Measurements from ENCODE around the gene ANKRD2. TPM values are rescaled to one million over a fixed set of nuclear protein-coding genes. Genes with fewer than 3 reads are reported as not detected.

Gene ANKRD2
- total and polyA plus RNA-seq, 10 of the 15 experiments (the other 5 are each of a cell fraction or from before 2014, with no cell fraction given): 0.18 to 0.23 TPM; not detected in 8

GRCh38 chr10:97534746-97535367 is 37.7 kb upstream of the ANKRD2 start:
- Histone ChIP-seq H3K9me3 (replicated peaks; ENCODE audit: control insufficient read depth, insufficient read depth, low read length) (no peaks in the 10 kb centered on the region), H3K4me2 (ENCODE audit: control insufficient read depth, insufficient read depth) (no peak overlapping the region), H3K36me3 (ENCODE audit: control insufficient read depth in 2 of 2, insufficient read depth in 2 of 2, low read length in 1 of 2) (no peaks in the 10 kb centered on the region), H3K27ac (ENCODE audit: control insufficient read depth, insufficient read depth) (no peak overlapping the region), H3K4me3 (no peak overlapping the region), H3K27me3 (replicated peaks in 1 of 2; ENCODE audit: control insufficient read depth in 2 of 2, insufficient read depth in 2 of 2, low read length in 1 of 2) (no peaks in the 10 kb centered on the region), H3K9ac (ENCODE audit: control insufficient read depth, insufficient read depth, low read length) (no peak overlapping the region), H3K4me1 (ENCODE audit: control insufficient read depth, insufficient read depth, low read length) (no peaks in the 10 kb centered on the region), H2AFZ (ENCODE audit: control insufficient read depth, low read depth, low read length) (no peak overlapping the region), H3K79me2 (ENCODE audit: control insufficient read depth, insufficient read depth, low read length) (no peaks in the 10 kb centered on the region), H4K20me1 (ENCODE audit: control insufficient read depth, insufficient read depth) (no peaks in the 10 kb centered on the region)
- ChIA-PET SMC1A (ENCODE audit: uncharacterized antibody, unreplicated experiment) (interaction anchor here (0.7 to 1.8 kb wide), 7 partner anchors 16 to 74 kb away, joined by 3 to 7 read pairs (median 3); no protein-coding TSS in a partner anchor), CTCF (interaction anchor here (0.8 to 4.8 kb wide), 20 partner anchors 9 to 251 kb away, joined by 3 to 62 read pairs (median 3); partner anchors contain the start of gene AVPI1), POLR2A (no interaction called here), RAD21 (ENCODE audit: unreplicated experiment) (interaction anchor here (0.6 to 3.1 kb wide), 2 partner anchors 19 to 113 kb away, joined by 3 to 13 read pairs; no protein-coding TSS in a partner anchor)
- FAIRE-seq (peak; percentile 90), DNase-seq (ENCODE audit: low read depth, low spot score) (no peak), ATAC-seq (peak; percentile 98)
- in situ Hi-C loops (cut with MboI) (no loop called here), intact Hi-C loops (cut with micrococcal nuclease; ENCODE audit: unreplicated experiment) (loop anchor here (1.0 to 2.0 kb wide), 2 partner anchors 18 to 77 kb away; no protein-coding TSS in a partner anchor)
- BruUV-seq (replicated peaks): no TSS peak
- 49% methylated on average over 6 of the region's 6 CpGs for WGBS (ENCODE audit: insufficient coverage, insufficient replicate concordance, low lambda C conversion rate, missing lambda C conversion rate)
- TF ChIP-seq FOXK2 (IDR thresholded peaks at IDR 0.05) (no peak), RAD21 (IDR thresholded peaks at IDR 0.05; ENCODE audit: insufficient read depth, low read depth, low read length) (peak; percentile 70), SMC3 (IDR thresholded peaks at IDR 0.05; ENCODE audit: borderline replicate concordance, low read length) (peak; percentile 39; the same call in 1 of the 2 replicates), HDAC6 (IDR thresholded peaks at IDR 0.05; ENCODE audit: unreplicated experiment) (no peak), CHD1 (IDR thresholded peaks at IDR 0.05; ENCODE audit: low read depth, low read length) (no peak), CTCF (IDR thresholded peaks at IDR 0.05 in 2 of 3, conservative IDR thresholded peaks at IDR 0.05 in 1 of 3; ENCODE audit: control insufficient read depth in 2 of 3, extremely low read depth in 1 of 3, insufficient read depth in 1 of 3, low read depth in 3 of 3, low read length in 3 of 3) (peak; percentile 60 to 69 (median 63)), ZNF592 (IDR thresholded peaks at IDR 0.05) (no peak), TBL1XR1 (IDR thresholded peaks at IDR 0.05; ENCODE audit: low read depth, low read length) (no peak), IKZF2 (IDR thresholded peaks at IDR 0.05) (no peak), TCF3 (IDR thresholded peaks at IDR 0.05; ENCODE audit: borderline replicate concordance, insufficient read depth, low read depth, low read length) (no peak), BCL11A (IDR thresholded peaks at IDR 0.05; ENCODE audit: low read depth, low read length) (no peak)

Measured in GM12878 (cell line).